H1 (cell line): ENCODE results near the gene GPR17. TPM values are rescaled to one million over a fixed set of nuclear protein-coding genes. Genes with fewer than 3 reads are reported as not detected.

ENCODE experiments used
- CTCF ChIA-PET: fragments of 300-600 bp; sonication (Branson Sonifier 250); formaldehyde crosslinking; loops from one replicate; lab custom pipeline; 2021; ENCODE audit not compliant: partially characterized antibody; lab: Charles Lee
- POLR2A ChIA-PET: fragments of 300-600 bp; sonication (Branson Sonifier 250); formaldehyde crosslinking; loops from one replicate; lab custom pipeline; 2021; ENCODE audit warnings: inconsistent platforms; ENCODE audit not compliant: partially characterized antibody; lab: Charles Lee
- DNase-seq, 2 experiments: peaks; one replicate each; pipeline versions ENCODE4 v3.0.0 to v3.0.0-alpha.2; 2010 to 2022; ENCODE audit warnings: low spot score in 2 of 2, low read depth in 1 of 2, mixed read lengths in 1 of 2
- FAIRE-seq: peaks from 2 replicates; lab custom pipeline; 2011; peaks lifted over from hg19 to GRCh38; lab: Jason Lieb, UNC
- H2AFZ ChIP-seq: 2 replicates; pipeline ENCODE4 v1.8.1; 2012; ENCODE audit warnings: low read length, inconsistent platforms
- H2AK5ac ChIP-seq: 2 replicates; pipeline ENCODE4 v1.6.1; 2013; ENCODE audit warnings: low read depth, low read length
- H2BK120ac ChIP-seq: replicated peaks from 2 replicates; pipeline ENCODE3; 2013; ENCODE audit warnings: low read depth, low read length, inconsistent platforms
- H2BK12ac ChIP-seq: 2 replicates; pipeline ENCODE4 v1.6.1; 2013; ENCODE audit warnings: low read depth, low read length
- H2BK15ac ChIP-seq: 2 replicates; pipeline ENCODE4 v1.6.1; 2013; ENCODE audit warnings: low read length
- H2BK20ac ChIP-seq: 2 replicates; pipeline ENCODE4 v1.6.1; 2013; ENCODE audit warnings: low read length
- H2BK5ac ChIP-seq: 2 replicates; pipeline ENCODE4 v1.6.1; 2013; ENCODE audit warnings: low read depth, low read length
- H3K14ac ChIP-seq: 2 replicates; pipeline ENCODE4 v1.6.1; 2013; ENCODE audit warnings: inconsistent platforms; ENCODE audit not compliant: insufficient read length
- H3K18ac ChIP-seq: 2 replicates; pipeline ENCODE4 v1.6.1; 2013; ENCODE audit warnings: low read length; ENCODE audit errors: extremely low read depth
- H3K23ac ChIP-seq: 2 replicates; pipeline ENCODE4 v1.6.1; 2013; ENCODE audit warnings: inconsistent platforms; ENCODE audit not compliant: insufficient read length
- H3K23me2 ChIP-seq: 2 replicates; pipeline ENCODE4 v1.6.1; 2013; ENCODE audit warnings: low read depth, low read length
- H3K27ac ChIP-seq: 2 replicates; pipeline ENCODE4 v1.6.1; 2011; ENCODE audit warnings: low read depth, low read length, inconsistent platforms
- H3K27me3 ChIP-seq, 4 experiments: replicated peaks in 1 of 4; 1 replicate in 1 of 4; 2 replicates in 3 of 4; pipeline versions ENCODE4 v1.6.1 to v1.8.1; 2011 to 2013; ENCODE audit warnings: low read length in 3 of 4, mild to moderate bottlenecking in 3 of 4, inconsistent platforms in 2 of 4, mixed read lengths in 2 of 4, moderate library complexity in 1 of 4; ENCODE audit not compliant: control insufficient read depth in 3 of 4, insufficient read depth in 3 of 4; ENCODE audit errors: extremely low read depth in 1 of 4
- H3K36me3 ChIP-seq, 4 experiments: 2 replicates each; pipeline versions ENCODE4 v1.6.1 to v1.8.1; 2011 to 2013; ENCODE audit warnings: mild to moderate bottlenecking in 4 of 4, low read length in 3 of 4, moderate library complexity in 2 of 4, control low read depth in 1 of 4, inconsistent platforms in 1 of 4; ENCODE audit not compliant: insufficient read depth in 4 of 4, control insufficient read depth in 2 of 4
- H3K4ac ChIP-seq: replicated peaks from 2 replicates; pipeline ENCODE3; 2013; ENCODE audit warnings: low read length, low read depth, mixed read lengths, inconsistent platforms; ENCODE audit not compliant: insufficient read length
- H3K4me1 ChIP-seq, 4 experiments: replicated peaks in 1 of 4; 1 replicate in 1 of 4; 2 replicates in 3 of 4; pipeline versions ENCODE4 v1.6.1 to v1.8.1; 2011 to 2013; ENCODE audit warnings: low read length in 3 of 4, inconsistent platforms in 2 of 4, mixed read lengths in 1 of 4; ENCODE audit not compliant: insufficient read depth in 4 of 4, control insufficient read depth in 3 of 4
- H3K4me2 ChIP-seq, 2 experiments: 2 replicates each; pipeline versions ENCODE4 v1.6.1 to v1.8.1; 2011 to 2013; ENCODE audit warnings: low read depth in 2 of 2, low read length in 2 of 2, control low read depth in 1 of 2, inconsistent platforms in 1 of 2, mild to moderate bottlenecking in 1 of 2; ENCODE audit not compliant: insufficient read depth in 1 of 2
- H3K4me3 ChIP-seq, 4 experiments: fragments of 200-600, 300-600 bp in 1 of 4; sonication (generic), shearing (Covaris generic), sonication (Bioruptor Twin) in 1 of 4; 2 replicates each; pipeline versions ENCODE4 v1.5.1 to v1.8.1; 2011 to 2016; ENCODE audit warnings: low read length in 4 of 4, low read depth in 3 of 4, control low read depth in 2 of 4, inconsistent platforms in 2 of 4, mild to moderate bottlenecking in 2 of 4, mixed read lengths in 1 of 4, moderate library complexity in 1 of 4; ENCODE audit not compliant: insufficient read depth in 2 of 4; ENCODE audit errors: extremely low read depth in 1 of 4
- H3K56ac ChIP-seq: replicated peaks from 2 replicates; pipeline ENCODE3; 2013; ENCODE audit warnings: low read depth, mild to moderate bottlenecking, mixed read lengths, low read length, inconsistent platforms; ENCODE audit not compliant: insufficient read length
- H3K79me1 ChIP-seq: 2 replicates; pipeline ENCODE4 v1.6.1; 2013; ENCODE audit warnings: low read depth, low read length, control low read depth
- H3K79me2 ChIP-seq, 2 experiments: 2 replicates each; pipeline versions ENCODE4 v1.6.1 to v1.8.1; 2012 to 2013; ENCODE audit warnings: low read length in 2 of 2, mild to moderate bottlenecking in 2 of 2, inconsistent platforms in 1 of 2; ENCODE audit not compliant: insufficient read depth in 2 of 2, control insufficient read depth in 1 of 2
- H3K9ac ChIP-seq, 4 experiments: replicated peaks in 1 of 4; 1 replicate in 1 of 4; 2 replicates in 3 of 4; pipeline versions ENCODE4 v1.6.1 to v1.8.1; 2011 to 2013; ENCODE audit warnings: low read depth in 3 of 4, low read length in 3 of 4, control low read depth in 2 of 4, mild to moderate bottlenecking in 2 of 4, moderate library complexity in 2 of 4, inconsistent platforms in 1 of 4; ENCODE audit errors: extremely low read depth in 1 of 4
- H3K9me3 ChIP-seq, 2 experiments: 2 replicates each; pipeline versions ENCODE4 v1.6.1 to v1.8.1; 2012 to 2013; ENCODE audit warnings: mild to moderate bottlenecking in 2 of 2, moderate library complexity in 2 of 2, control low read depth in 1 of 2, inconsistent platforms in 1 of 2, low read depth in 1 of 2, low read length in 1 of 2, mixed read lengths in 1 of 2; ENCODE audit not compliant: insufficient read depth in 2 of 2
- H4K20me1 ChIP-seq, 2 experiments: replicated peaks in 1 of 2; 2 replicates each; pipeline versions ENCODE3 to v1.8.1; 2011 to 2013; ENCODE audit warnings: inconsistent platforms in 2 of 2, low read length in 2 of 2, mild to moderate bottlenecking in 1 of 2; ENCODE audit not compliant: insufficient read depth in 2 of 2, control insufficient read depth in 1 of 2
- H4K5ac ChIP-seq: 2 replicates; pipeline ENCODE4 v1.6.1; 2013; ENCODE audit warnings: low read length, low read depth, mixed read lengths, inconsistent platforms; ENCODE audit not compliant: insufficient read length
- H4K8ac ChIP-seq: 2 replicates; pipeline ENCODE4 v1.8.0; 2013; ENCODE audit warnings: mild to moderate bottlenecking, moderate library complexity, low read length, inconsistent platforms; ENCODE audit not compliant: insufficient read depth; ENCODE audit errors: extremely low read depth
- H4K91ac ChIP-seq: replicated peaks from 2 replicates; pipeline ENCODE3; 2013; ENCODE audit warnings: low read length, mixed read lengths, inconsistent platforms; ENCODE audit not compliant: insufficient read length
- CBX8 ChIP-seq: fragments of 300-800, 300-1000 bp; sonication (generic); IDR thresholded peaks from 2 replicates; pipeline ENCODE4 v1.7.1; 2016; ENCODE audit warnings: low read depth, low read length, borderline replicate concordance
- CHD1 ChIP-seq: IDR thresholded peaks from 2 replicates; pipeline ENCODE4 v1.6.1; 2012; ENCODE audit warnings: low read depth, low read length, improper control_type of control experiment
- JUN ChIP-seq: IDR thresholded peaks from 2 replicates; pipeline ENCODE4 v1.6.1; 2011; ENCODE audit warnings: low read depth, mild to moderate bottlenecking, improper control_type of control experiment, low read length
- JUND ChIP-seq: IDR thresholded peaks from 2 replicates; pipeline ENCODE4 v1.6.1; 2011; ENCODE audit warnings: mild to moderate bottlenecking, improper control_type of control experiment, low read length
- SAP30 ChIP-seq: fragments of 300-600 bp; sonication (generic); IDR thresholded peaks from 2 replicates; pipeline ENCODE4 v1.7.1; 2012; ENCODE audit warnings: low read length, moderate library complexity, mild to moderate bottlenecking, inconsistent platforms; ENCODE audit not compliant: insufficient read depth, insufficient replicate concordance
- SP4 ChIP-seq: IDR thresholded peaks from 2 replicates; pipeline ENCODE4 v1.6.1; 2012; ENCODE audit warnings: low read length, inconsistent platforms
- TEAD4 ChIP-seq: IDR thresholded peaks from 2 replicates; pipeline ENCODE4 v1.6.1; 2012; ENCODE audit warnings: low read depth, low read length, inconsistent platforms, mixed read lengths
- YY1 ChIP-seq: IDR thresholded peaks from 2 replicates; pipeline ENCODE4 v1.6.1; 2011; ENCODE audit warnings: low read depth, mild to moderate bottlenecking, low read length
- WGBS, 2 experiments: shearing (Covaris generic) in 1 of 2; methylation state at CpG; one replicate each; pipeline versions ENCODE4 v1.1.6 to v1.1.7; 2013 to 2015; ENCODE audit warnings: low lambda C conversion rate in 2 of 2, mixed read lengths in 2 of 2, inconsistent platforms in 1 of 2, low coverage in 1 of 2, missing lambda C conversion rate in 1 of 2; ENCODE audit not compliant: insufficient replicate concordance in 2 of 2, insufficient coverage in 1 of 2, insufficient read length in 1 of 2; ENCODE audit errors: extremely low coverage in 1 of 2, missing lambda C conversion rate in 1 of 2; 5-methylcytosine and 5-hydroxymethylcytosine counted together
- polyA plus RNA-seq, 7 experiments: library from polyadenylated mRNA; depleted of rRNA in 3 of 7; stranded (reverse) in 5 of 7; unstranded in 2 of 7; fragments of >200 nt in 5 of 7; fragments of 200-250 nt in 2 of 7; gene quantifications; 1 replicate in 5 of 7; 2 replicates in 1 of 7; 4 replicates in 1 of 7; pipeline versions ENCODE4 v1.2.1 to v1.2.3, GENCODE V29; 2011 to 2013; ENCODE audit warnings: missing spikeins in 2 of 7, mixed read lengths in 2 of 7
- total RNA-seq: library from RNA; stranded (reverse); fragmentation: NEBNext Ultra II Directional; extraction: Animal tissue kit (Norgen Biotek cat#: 25700); gene quantifications from 2 replicates; pipeline ENCODE4 v1.2.1, GENCODE V29; 2021
- TF ChIP-seq, protein P1 (sequence below): IDR thresholded peaks from 2 replicates; pipeline ENCODE4 v1.6.1; 2012; ENCODE audit warnings: inconsistent platforms
- TF ChIP-seq, protein P2 (sequence below): IDR thresholded peaks from 2 replicates; pipeline ENCODE4 v1.6.1; 2012; ENCODE audit warnings: inconsistent platforms

GPR17 gene
- total and polyA plus RNA-seq, 2 of the 8 experiments (the other 6 are each of a cell fraction or from before 2014, with no cell fraction given): 0.03 TPM; not detected in 1

DNA sequence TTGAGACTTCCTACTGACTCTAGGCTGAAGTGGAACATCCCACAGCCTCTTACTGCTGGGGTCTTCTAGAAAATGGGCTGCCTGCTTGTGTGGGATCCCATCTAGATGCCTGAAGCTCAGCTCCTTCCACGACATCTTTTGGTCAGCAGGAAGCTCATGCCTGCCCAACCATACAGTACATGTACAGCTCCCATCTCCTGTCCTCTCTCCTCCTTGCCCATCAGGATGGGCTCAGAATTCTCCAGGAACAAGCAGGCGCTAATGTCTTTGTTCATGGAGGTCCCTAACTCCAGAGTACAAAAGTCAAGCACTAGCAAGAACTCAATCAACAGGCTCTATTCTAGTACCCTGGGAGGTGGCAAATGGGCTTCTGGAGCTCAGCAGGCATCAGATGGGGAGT lies 31.7 kb upstream of the GPR17 start:
- CTCF ChIA-PET: interaction anchor here (0.9 to 1.7 kb wide), 7 partner anchors 14 to 62 kb away, joined by 3 to 9 read pairs (median 3); partner anchors contain the start of gene LIMS2
- Histone ChIP-seq H4K8ac (no peak overlapping the region), H3K79me1 (no peaks in the 10 kb centered on the region)

More for the DNA sequence above, 31.7 kb upstream of the GPR17 start:
- FAIRE-seq: no peak
- Histone ChIP-seq H3K9ac (no peak overlapping the region), H3K4ac (no peak overlapping the region), H2BK20ac (no peak overlapping the region), H3K23ac (no peak overlapping the region), H3K9me3 (no peaks in the 10 kb centered on the region; a peak in 2 of 4 replicates), H3K27ac (no peak overlapping the region), H4K91ac (peak overlapping the region; percentile 10), H3K23me2 (no peaks in the 10 kb centered on the region), H2BK5ac (no peak overlapping the region), H2BK12ac (no peak overlapping the region), H3K79me2 (no peaks in the 10 kb centered on the region), H3K4me2 (no peak overlapping the region)
- no peak for TF ChIP-seq JUN
- TF ChIP-seq, protein P1, sequence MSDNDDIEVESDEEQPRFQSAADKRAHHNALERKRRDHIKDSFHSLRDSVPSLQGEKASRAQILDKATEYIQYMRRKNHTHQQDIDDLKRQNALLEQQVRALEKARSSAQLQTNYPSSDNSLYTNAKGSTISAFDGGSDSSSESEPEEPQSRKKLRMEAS: no peak
- TF ChIP-seq SAP30: no peak
- no peak for TF ChIP-seq SP4
- no peak for TF ChIP-seq CBX8
- no peak for TF ChIP-seq TEAD4
- TF ChIP-seq CHD1: no peak
- no peak for TF ChIP-seq YY1
- TF ChIP-seq, protein P2, sequence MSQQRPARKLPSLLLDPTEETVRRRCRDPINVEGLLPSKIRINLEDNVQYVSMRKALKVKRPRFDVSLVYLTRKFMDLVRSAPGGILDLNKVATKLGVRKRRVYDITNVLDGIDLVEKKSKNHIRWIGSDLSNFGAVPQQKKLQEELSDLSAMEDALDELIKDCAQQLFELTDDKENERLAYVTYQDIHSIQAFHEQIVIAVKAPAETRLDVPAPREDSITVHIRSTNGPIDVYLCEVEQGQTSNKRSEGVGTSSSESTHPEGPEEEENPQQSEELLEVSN: no peak
- TF ChIP-seq JUND: no peak
- TF ChIP-seq, all 59 proteins: peak for 0
- Histone ChIP-seq H2BK15ac (no peak overlapping the region), H3K18ac (no peak overlapping the region), H2BK120ac (no peak overlapping the region), H4K20me1 (no peaks in the 10 kb centered on the region), H2AFZ (no peak overlapping the region), H3K36me3 (no peaks in the 10 kb centered on the region), H3K27me3 (no peaks in the 10 kb centered on the region), H3K14ac (no peak overlapping the region), H3K56ac (no peak overlapping the region), H4K5ac (no peak overlapping the region), H3K4me3 (no peak overlapping the region), H3K4me1 (no peaks in the 10 kb centered on the region; a peak in 1 of 7 replicates), H2AK5ac (no peak overlapping the region)
- WGBS, 2 experiments: 84% methylated on average over 2 of the region's 2 CpGs; no CpG with 5 or more reads in 1 of the 2 experiments
- no peak for DNase-seq
- POLR2A ChIA-PET: no interaction called here
